Measurements from ENCODE around the gene CNNM1. TPM values are rescaled to one million over a fixed set of nuclear protein-coding genes. Genes with fewer than 3 reads are reported as not detected.

CNNM1 gene
- total and polyA plus RNA-seq, 11 donors = 0.04 to 0.43 (median 0.11) TPM; not detected in 4

- Histone ChIP-seq H3K27ac (no peak overlapping the region), H3K4me3 (no peak overlapping the region), H3K27me3 (no peaks in the 10 kb centered on the region), H3K36me3 (no peaks in the 10 kb centered on the region), H3K9me3 (no peaks in the 10 kb centered on the region), H3K4me1 (no peaks in the 10 kb centered on the region)
- intact Hi-C loops (cut with DNase I) = loop anchor here in 1 of 10 donors (10.0 kb wide), 1 partner anchor 896 kb away; no protein-coding TSS in a partner anchor
- 64 to 81% (median 73%) methylated on average over 5 of the region's 5 CpGs for WGBS, 4 donors
- ATAC-seq (no peak), DNase-seq (no peak)
- no peak for TF ChIP-seq CTCF (IDR thresholded peaks at IDR 0.05)
- TF ChIP-seq POLR2A (IDR thresholded peaks at IDR 0.05) = no peak
These were observed 31.8 kb downstream of the CNNM1 start for GRCh38 chr10:99360934-99361333.

- H3K4me3 ChIP-seq = no peak overlapping the region
- H3K4me1 ChIP-seq = no peaks in the 10 kb centered on the region
- no peaks in the 10 kb centered on the region for H3K9me3 ChIP-seq
- no peak overlapping the region for H3K27ac ChIP-seq
- TF ChIP-seq CTCF (IDR thresholded peaks at IDR 0.05) (no peak), POLR2A (IDR thresholded peaks at IDR 0.05) (no peak)
- H3K36me3 ChIP-seq = no peaks in the 10 kb centered on the region
- H3K27me3 ChIP-seq = peaks cover 0 to 5% (median 0%) of the 10 kb centered on the region in 9 donors
- 75 to 83% (median 80%) methylated on average over 4 of the region's 4 CpGs for WGBS, 4 donors
- intact Hi-C loops (cut with DNase I) = loop anchor here in 1 of 10 donors (10.0 kb wide), 1 partner anchor 899 kb away; no protein-coding TSS in a partner anchor
- ATAC-seq (no peak), DNase-seq (no peak)
These were observed 35.0 kb downstream of the CNNM1 start for GRCh38 chr10:99364125-99364524.

- H3K36me3 ChIP-seq = no peaks in the 10 kb centered on the region
- H3K4me3 ChIP-seq = no peak overlapping the region
- no peaks in the 10 kb centered on the region for H3K9me3 ChIP-seq
- no peaks in the 10 kb centered on the region for H3K4me1 ChIP-seq
- H3K27ac ChIP-seq = no peak overlapping the region
- ATAC-seq (no peak), DNase-seq (no peak)
- WGBS, 4 donors = 22 to 44% (median 31%) methylated on average over 1 of the region's 1 CpG
- intact Hi-C loops (cut with DNase I) = loop anchor here in 1 of 10 donors (10.0 kb wide), 1 partner anchor 901 kb away; no protein-coding TSS in a partner anchor
- H3K27me3 ChIP-seq = peaks cover 0 to 6% (median 0%) of the 10 kb centered on the region in 9 donors
- TF ChIP-seq POLR2A (IDR thresholded peaks at IDR 0.05) = no peak
- TF ChIP-seq CTCF (IDR thresholded peaks at IDR 0.05) = no peak
These were observed 36.2 kb downstream of the CNNM1 start for GRCh38 chr10:99365311-99365710.

GRCh38 chr10:99365736-99366135 is 36.6 kb downstream of the CNNM1 start:
- no peak for TF ChIP-seq POLR2A (IDR thresholded peaks at IDR 0.05)
- no peak for TF ChIP-seq CTCF (IDR thresholded peaks at IDR 0.05)
- Histone ChIP-seq H3K4me1 (no peaks in the 10 kb centered on the region), H3K27ac (no peak overlapping the region), H3K27me3 (peaks cover 0 to 8% (median 0%) of the 10 kb centered on the region in 9 donors), H3K36me3 (no peaks in the 10 kb centered on the region), H3K9me3 (no peaks in the 10 kb centered on the region), H3K4me3 (no peak overlapping the region)
- intact Hi-C loops (cut with DNase I) = loop anchor here in 1 of 10 donors (10.0 kb wide), 1 partner anchor 901 kb away; no protein-coding TSS in a partner anchor
- ATAC-seq (no peak), DNase-seq (no peak)
- WGBS, 4 donors = 50 to 75% (median 66%) methylated on average over 1 of the region's 1 CpG

Data from heart left ventricle (tissue), 16 donors.